NCI-H1105 treated with DMSO at 0.1 percent for 48 hours (cell line): ENCODE results near the gene GPNMB.

Experiments used
- DNase-seq: peaks from one replicate; lab custom pipeline; 2025; lab: John Stamatoyannopoulos, UW

Gene GPNMB

GRCh38 chr7:23273141-23273599 is 26.6 kb downstream of the GPNMB start:
- peak; percentile 87 for DNase-seq

- DNase-seq, result peak; percentile 61
These were observed 29.3 kb downstream of the GPNMB start for GRCh38 chr7:23275912-23276311.

GRCh38 chr7:23276376-23276775 is 29.8 kb downstream of the GPNMB start:
- DNase-seq, result no peak

GRCh38 chr7:23276947-23277346 is 30.4 kb downstream of the GPNMB start:
- DNase-seq, result no peak

- peak; percentile 63 for DNase-seq
These were observed 30.9 kb downstream of the GPNMB start for GRCh38 chr7:23277359-23277989.

GRCh38 chr7:23279819-23280525 is 33.4 kb downstream of the GPNMB start:
- no peak for DNase-seq

- no peak for DNase-seq
These were observed 36.5 kb downstream of the GPNMB start for GRCh38 chr7:23283086-23283485.

GRCh38 chr7:23284871-23285270 is 38.3 kb downstream of the GPNMB start:
- DNase-seq, result no peak

GRCh38 chr7:23285657-23286646 is 39.4 kb downstream of the GPNMB start:
- DNase-seq, result no peak

GRCh38 chr7:23287612-23288011 is 41.0 kb downstream of the GPNMB start:
- no peak for DNase-seq

- no peak for DNase-seq
These were observed 44.4 kb downstream of the GPNMB start for GRCh38 chr7:23290993-23291392.

- no peak for DNase-seq
These were observed 45.5 kb downstream of the GPNMB start for GRCh38 chr7:23291957-23292560.

GRCh38 chr7:23292623-23293022 is 46.0 kb downstream of the GPNMB start:
- no peak for DNase-seq

GRCh38 chr7:23293500-23294073 is 47.0 kb downstream of the GPNMB start:
- no peak for DNase-seq

GRCh38 chr7:23294549-23295400 is 48.2 kb downstream of the GPNMB start:
- DNase-seq, result no peak

- no peak for DNase-seq
These were observed 48.8 kb downstream of the GPNMB start for GRCh38 chr7:23295401-23295697.

- DNase-seq, result no peak
These were observed 51.7 kb downstream of the GPNMB start for GRCh38 chr7:23298141-23298881.

- DNase-seq, result peak; percentile 96
These were observed 52.6 kb downstream of the GPNMB start, which contains the start of gene MALSU1 for GRCh38 chr7:23298885-23299769. MALSU1 (plus strand) TSS chr7:23299339; CDS start chr7:23299353, 14 bp downstream.

- DNase-seq, result no peak
These were observed 53.3 kb downstream of the GPNMB start for GRCh38 chr7:23299770-23300300.
